GM12878 (cell line): ENCODE results near the gene FUBP3. TPM values are rescaled to one million over a fixed set of nuclear protein-coding genes. Genes with fewer than 3 reads are reported as not detected.

ENCODE experiments used
- ATAC-seq: fragments of 200-7000 bp; cut with Tn5 transposase; 3 replicates; pipeline ENCODE4 v1.9.1; 2020; ENCODE audit warnings: mild to moderate bottlenecking, moderate library complexity
- BruUV-seq: library from RNA; stranded (reverse); fragments of 400-500 nt; replicated peaks from 2 replicates; lab custom pipeline; 2021; lab: Mats Ljungman, UMichigan
- CTCF ChIA-PET: fragments of 300-600 bp; sonication (Branson Sonifier 250); formaldehyde crosslinking; extraction: SDS; loops from one replicate; lab custom pipeline; 2021; ENCODE audit warnings: inconsistent platforms; lab: Yijun Ruan, JAX
- POLR2A ChIA-PET: fragments of 350-600 bp; formaldehyde crosslinking; extraction: SDS; loops from one replicate; lab custom pipeline; 2021; ENCODE audit warnings: inconsistent platforms; lab: Charles Lee
- RAD21 ChIA-PET: fragments of 300-600 bp; sonication (Branson Sonifier 250); formaldehyde crosslinking; loops from one replicate; lab custom pipeline; 2023; ENCODE audit warnings: antibody characterized with exemption; ENCODE audit not compliant: unreplicated experiment; lab: Charles Lee
- SMC1A ChIA-PET: fragments of 300-600 bp; sonication (Branson Sonifier 250); formaldehyde crosslinking; loops from one replicate; lab custom pipeline; 2023; ENCODE audit not compliant: unreplicated experiment, uncharacterized antibody; lab: Charles Lee
- DNase-seq: peaks from one replicate; pipeline ENCODE4 v3.0.0-alpha.2; 2011; ENCODE audit warnings: low read depth, low spot score
- FAIRE-seq: peaks from 3 replicates; lab custom pipeline; 2011; peaks lifted over from hg19 to GRCh38; lab: Jason Lieb, UNC
- H2AFZ ChIP-seq: 2 replicates; pipeline ENCODE4 v1.6.0; 2011; ENCODE audit warnings: low read depth, low read length, control low read depth; ENCODE audit not compliant: control insufficient read depth
- H3K27ac ChIP-seq: 2 replicates; pipeline ENCODE4 v1.5.1; 2011; ENCODE audit warnings: control low read depth; ENCODE audit not compliant: control insufficient read depth, insufficient read depth
- H3K27me3 ChIP-seq, 2 experiments: replicated peaks in 1 of 2; 2 replicates each; pipeline versions ENCODE4 v1.6.0 to v1.6.1; 2011; ENCODE audit warnings: low read length in 1 of 2; ENCODE audit not compliant: control insufficient read depth in 2 of 2, insufficient read depth in 2 of 2
- H3K36me3 ChIP-seq, 2 experiments: 2 replicates each; pipeline ENCODE4 v1.5.1; 2011; ENCODE audit warnings: low read length in 1 of 2; ENCODE audit not compliant: control insufficient read depth in 2 of 2, insufficient read depth in 2 of 2
- H3K4me1 ChIP-seq: 2 replicates; pipeline ENCODE4 v1.6.1; 2011; ENCODE audit warnings: mild to moderate bottlenecking, low read length, moderate library complexity, mixed read lengths; ENCODE audit not compliant: control insufficient read depth, insufficient read depth
- H3K4me2 ChIP-seq: 2 replicates; pipeline ENCODE4 v1.6.0; 2011; ENCODE audit warnings: control low read depth; ENCODE audit not compliant: control insufficient read depth, insufficient read depth
- H3K4me3 ChIP-seq: fragments of 200-600 bp; sonication (generic); 2 replicates; pipeline ENCODE4 v1.5.1; 2016
- H3K79me2 ChIP-seq: 2 replicates; pipeline ENCODE4 v1.6.0; 2011; ENCODE audit warnings: low read length; ENCODE audit not compliant: control insufficient read depth, insufficient read depth
- H3K9ac ChIP-seq: 2 replicates; pipeline ENCODE4 v1.8.0; 2011; ENCODE audit warnings: low read length, control low read depth, mixed read lengths; ENCODE audit not compliant: control insufficient read depth, insufficient read depth
- H3K9me3 ChIP-seq: replicated peaks from 3 replicates; pipeline ENCODE4 v1.5.1; 2011; ENCODE audit warnings: mild to moderate bottlenecking, low read length; ENCODE audit not compliant: control insufficient read depth, insufficient read depth
- H4K20me1 ChIP-seq: 2 replicates; pipeline ENCODE4 v1.6.0; 2011; ENCODE audit not compliant: control insufficient read depth, insufficient read depth
- CBFB ChIP-seq: IDR thresholded peaks from 2 replicates; pipeline ENCODE4 v1.6.1; 2016; ENCODE audit warnings: antibody characterized with exemption, low read depth
- CBX3 ChIP-seq: fragments of 200-600 bp; sonication (generic); IDR thresholded peaks from 2 replicates; pipeline ENCODE4 v1.6.1; 2016; ENCODE audit warnings: low read depth, borderline replicate concordance
- CEBPB ChIP-seq, 2 experiments: fragments of 150-350 bp in 1 of 2; IDR thresholded peaks; 2 replicates each; pipeline ENCODE4 v1.6.1; 2012 to 2014; ENCODE audit warnings: low read depth in 2 of 2, low read length in 2 of 2, borderline replicate concordance in 1 of 2, inconsistent platforms in 1 of 2
- LARP7 ChIP-seq: fragments of 450-650 bp; IDR thresholded peaks from 2 replicates; pipeline ENCODE4 v1.6.1; 2017; ENCODE audit warnings: mild to moderate bottlenecking
- MLLT1 ChIP-seq: fragments of 450-650 bp; IDR thresholded peaks from 2 replicates; pipeline ENCODE4 v1.6.1; 2016; ENCODE audit warnings: mild to moderate bottlenecking
- NR2C1 ChIP-seq: fragments of 450-650 bp; IDR thresholded peaks from 2 replicates; pipeline ENCODE4 v1.6.1; 2017; ENCODE audit warnings: antibody characterized with exemption, mild to moderate bottlenecking, moderate library complexity
- PBX3 ChIP-seq: IDR thresholded peaks from 2 replicates; pipeline ENCODE4 v1.6.1; 2011; ENCODE audit warnings: mild to moderate bottlenecking, low read depth, low read length, moderate library complexity; ENCODE audit not compliant: insufficient replicate concordance
- RELA ChIP-seq: fragments of 450-650 bp; IDR thresholded peaks from 2 replicates; pipeline ENCODE4 v1.8.0; 2014; ENCODE audit warnings: borderline replicate concordance; ENCODE audit not compliant: partially characterized antibody
- SMAD5 ChIP-seq: IDR thresholded peaks from 2 replicates; pipeline ENCODE4 v1.6.1; 2016; ENCODE audit warnings: antibody characterized with exemption, low read depth
- TBL1XR1 ChIP-seq: IDR thresholded peaks from 2 replicates; pipeline ENCODE4 v1.6.1; 2012; ENCODE audit warnings: low read depth, low read length, improper control_type of control experiment
- USF2 ChIP-seq: IDR thresholded peaks from 2 replicates; pipeline ENCODE4 v1.6.1; 2011; ENCODE audit warnings: low read depth, low read length, improper control_type of control experiment, borderline replicate concordance
- ZNF207 ChIP-seq: fragments of 450-650 bp; IDR thresholded peaks from 2 replicates; pipeline ENCODE4 v1.6.1; 2014; ENCODE audit warnings: antibody characterized with exemption, mild to moderate bottlenecking, borderline replicate concordance
- ZNF24 ChIP-seq: fragments of 450-650 bp; IDR thresholded peaks from 2 replicates; pipeline ENCODE4 v1.6.1; 2017; ENCODE audit warnings: antibody characterized with exemption, mild to moderate bottlenecking
- WGBS: methylation state at CpG from one replicate; pipeline ENCODE4 v1.1.6; 2016; ENCODE audit warnings: low lambda C conversion rate; ENCODE audit not compliant: insufficient replicate concordance, insufficient coverage; ENCODE audit errors: missing lambda C conversion rate; 5-methylcytosine and 5-hydroxymethylcytosine counted together
- in situ Hi-C: fragments of 300-500 bp; cut with MboI; formaldehyde crosslinking; loops from 9 replicates; pipeline ENCODE4 v1.14.3; 2018; ENCODE audit warnings: mixed read lengths
- intact Hi-C: fragments of 100-400 bp; cut with micrococcal nuclease; formaldehyde crosslinking; loops from one replicate; pipeline ENCODE4 v1.14.2; 2022; ENCODE audit not compliant: unreplicated experiment
- polyA plus RNA-seq, 11 experiments: library from polyadenylated mRNA; depleted of rRNA in 4 of 11; unstranded in 6 of 11; stranded (reverse) in 5 of 11; fragments of >200 nt; fragmentation: Nextera tagmentation in 4 of 11; fragmentation: Illumina TruSeq in 1 of 11; extraction: Ambion mirVana in 4 of 11; extraction: Trizol in 1 of 11; gene quantifications; 1 replicate in 1 of 11; 2 replicates in 10 of 11; pipeline versions ENCODE4 v1.2.1 to v1.2.3, GENCODE V29; 2011 to 2016; ENCODE audit warnings: inconsistent platforms in 2 of 11, missing spikeins in 2 of 11, low read depth in 1 of 11
- total RNA-seq, 4 experiments: library from RNA; depleted of rRNA in 3 of 4; stranded (reverse); fragments of >200 nt in 3 of 4; fragmentation: Illumina TruSeq in 1 of 4; extraction: Trizol in 1 of 4; gene quantifications; 2 replicates each; pipeline versions ENCODE4 v1.2.1 to v1.2.3, GENCODE V29; 2013 to 2021

FUBP3 gene
- total and polyA plus RNA-seq, 10 of the 15 experiments (the other 5 are each of a cell fraction or from before 2014, with no cell fraction given) = 2.4 to 49.4 (median 37.2) TPM

- H3K27me3 ChIP-seq = no peaks in the 10 kb centered on the region
- RAD21 ChIA-PET = no interaction called here
- no peak for FAIRE-seq
- POLR2A ChIA-PET = no interaction called here
- no peaks in the 10 kb centered on the region for H3K4me1 ChIP-seq
- H3K4me3 ChIP-seq = no peak overlapping the region
- SMC1A ChIA-PET = interaction anchor here (1.4 kb wide), 1 partner anchor 12 kb away, joined by 4 read pairs; no protein-coding TSS in a partner anchor
- peaks cover 23 to 24% of the 10 kb centered on the region in 2 experiments for H3K36me3 ChIP-seq
- in situ Hi-C loops (no loop called here), intact Hi-C loops (no loop called here)
- no peak overlapping the region for H3K27ac ChIP-seq
- no peaks in the 10 kb centered on the region for H3K79me2 ChIP-seq
- no peak overlapping the region for H2AFZ ChIP-seq
- no peak overlapping the region for H3K9ac ChIP-seq
- no peak for TF ChIP-seq PBX3
- TF ChIP-seq LARP7 = no peak
- TF ChIP-seq CEBPB (IDR thresholded peaks at IDR 0.05; ENCODE audit: borderline replicate concordance in 1 of 2, low read depth in 2 of 2, low read length in 2 of 2) = no peak
- no peak for TF ChIP-seq RELA
- no peak for TF ChIP-seq NR2C1
- TF ChIP-seq CBFB = no peak
- no peak for TF ChIP-seq CBX3
- no peak for TF ChIP-seq USF2
- no peak for TF ChIP-seq ZNF207
- TF ChIP-seq SMAD5 = no peak
- no peak for TF ChIP-seq ZNF24
- no peak for TF ChIP-seq TBL1XR1
- no peak for TF ChIP-seq MLLT1
- TF ChIP-seq, all 136 proteins: peak for 0
- Histone ChIP-seq H4K20me1 (no peaks in the 10 kb centered on the region), H3K9me3 (no peaks in the 10 kb centered on the region), H3K4me2 (no peak overlapping the region)
- CTCF ChIA-PET = interaction anchor here (1.0 kb wide), 1 partner anchor 59 kb away, joined by 7 read pairs; no protein-coding TSS in a partner anchor
- 87% methylated on average over 4 of the region's 4 CpGs for WGBS
- BruUV-seq = no TSS peak
- DNase-seq (no peak), ATAC-seq (no peak)
Observed at GRCh38 chr9:130624154-130624553, 44.8 kb downstream of the FUBP3 start.
